GM21423 (cell line): ENCODE measurements around the gene CBL.

Experiments used
- ATAC-seq: cut with Tn5 transposase; IDR thresholded peaks from one replicate; pipeline ENCODE4 v1.9.1; 2021; ENCODE audit warnings: mild to moderate bottlenecking, moderate library complexity; ENCODE audit not compliant: unreplicated experiment

CBL gene

DNA sequence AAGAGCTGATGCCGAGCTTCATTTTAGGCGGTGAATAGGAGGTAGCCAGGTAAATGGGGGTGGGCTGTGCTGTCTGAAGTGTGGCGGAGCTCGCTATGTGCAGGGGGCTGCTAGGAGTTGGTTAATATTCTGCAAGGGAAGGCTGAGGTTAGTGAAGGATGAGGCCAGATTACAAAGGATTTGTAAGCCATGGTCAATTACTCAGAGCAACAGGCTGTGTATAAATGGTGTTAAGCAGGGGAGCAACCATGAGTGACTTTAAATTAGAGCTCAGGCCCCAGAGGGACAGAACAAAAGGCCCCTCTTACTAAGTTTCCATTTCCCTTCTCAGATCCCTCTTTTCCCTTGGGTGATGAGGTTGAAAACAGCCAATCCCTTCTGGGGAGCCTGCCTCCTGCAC lies 118.0 kb downstream of the CBL start:
- ATAC-seq, result no peak

DNA sequence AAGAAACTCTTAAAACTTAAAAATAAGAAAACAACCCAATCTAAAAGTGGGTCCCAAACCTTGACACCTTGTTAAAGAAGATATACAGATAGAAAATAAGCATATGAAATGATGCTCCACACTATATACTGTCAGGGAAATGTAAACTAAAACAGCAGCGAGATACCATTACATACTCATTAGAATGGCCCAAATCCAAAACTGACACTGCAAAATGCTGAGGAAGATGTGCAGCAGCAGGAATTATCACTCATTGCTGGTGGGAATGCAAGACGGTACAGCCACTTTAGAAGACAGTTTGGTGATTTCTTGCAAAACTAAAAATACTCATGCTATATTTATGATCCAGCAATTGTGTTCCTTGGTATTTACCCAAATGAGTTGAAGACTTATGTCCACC lies 123.2 kb downstream of the CBL start:
- ATAC-seq, result no peak

DNA sequence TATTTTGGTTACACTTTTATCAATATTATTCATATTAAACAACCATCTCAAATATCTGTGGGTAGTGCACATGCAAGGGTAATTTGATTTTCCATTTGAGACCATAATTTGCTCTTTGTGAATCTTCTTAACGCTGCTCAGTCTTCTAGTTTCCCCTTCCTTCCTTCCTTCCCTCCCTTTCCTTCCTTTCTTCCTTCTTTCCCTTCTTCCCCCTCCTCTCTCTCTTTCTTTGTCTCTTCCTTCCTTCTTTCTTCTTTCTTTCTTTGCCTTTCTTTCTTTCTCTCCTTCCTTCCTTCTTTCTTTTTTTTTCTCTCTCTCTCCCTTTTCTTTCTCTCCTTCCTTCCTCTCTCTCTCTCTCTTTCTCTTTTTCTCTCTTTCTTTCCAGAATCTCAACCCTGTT lies 124.1 kb downstream of the CBL start:
- ATAC-seq, result no peak

DNA sequence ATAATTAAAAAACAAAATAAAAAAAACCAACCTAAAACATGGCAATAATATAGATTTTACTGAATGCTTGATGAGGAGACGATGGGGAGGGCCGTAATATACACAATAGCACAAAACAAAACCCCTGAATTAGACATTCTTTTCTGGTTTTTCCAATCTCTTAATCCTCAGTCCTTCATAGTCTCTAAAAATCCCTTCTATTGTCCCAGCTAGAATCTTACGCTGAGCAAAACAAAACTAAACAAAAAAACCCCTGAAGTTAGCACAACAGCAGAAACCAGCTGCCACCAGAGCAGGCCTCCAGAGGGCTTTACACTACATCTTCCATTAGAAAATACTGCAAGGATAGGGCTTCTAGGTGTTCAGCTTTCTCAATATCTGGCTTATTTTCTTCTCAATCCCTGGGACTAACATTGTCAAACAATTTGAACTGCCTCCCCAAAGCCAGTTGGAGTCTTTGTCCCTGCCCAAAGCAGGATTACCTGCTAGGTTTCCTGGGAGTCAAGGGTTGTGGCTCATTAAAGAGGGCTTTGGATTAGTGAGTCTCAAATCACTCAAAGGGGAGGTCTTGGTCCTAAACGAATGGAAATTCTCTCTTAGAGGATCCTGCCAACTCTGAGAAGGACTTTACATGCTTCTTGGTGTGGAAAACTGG lies 126.1 kb downstream of the CBL start:
- ATAC-seq, result no peak

DNA sequence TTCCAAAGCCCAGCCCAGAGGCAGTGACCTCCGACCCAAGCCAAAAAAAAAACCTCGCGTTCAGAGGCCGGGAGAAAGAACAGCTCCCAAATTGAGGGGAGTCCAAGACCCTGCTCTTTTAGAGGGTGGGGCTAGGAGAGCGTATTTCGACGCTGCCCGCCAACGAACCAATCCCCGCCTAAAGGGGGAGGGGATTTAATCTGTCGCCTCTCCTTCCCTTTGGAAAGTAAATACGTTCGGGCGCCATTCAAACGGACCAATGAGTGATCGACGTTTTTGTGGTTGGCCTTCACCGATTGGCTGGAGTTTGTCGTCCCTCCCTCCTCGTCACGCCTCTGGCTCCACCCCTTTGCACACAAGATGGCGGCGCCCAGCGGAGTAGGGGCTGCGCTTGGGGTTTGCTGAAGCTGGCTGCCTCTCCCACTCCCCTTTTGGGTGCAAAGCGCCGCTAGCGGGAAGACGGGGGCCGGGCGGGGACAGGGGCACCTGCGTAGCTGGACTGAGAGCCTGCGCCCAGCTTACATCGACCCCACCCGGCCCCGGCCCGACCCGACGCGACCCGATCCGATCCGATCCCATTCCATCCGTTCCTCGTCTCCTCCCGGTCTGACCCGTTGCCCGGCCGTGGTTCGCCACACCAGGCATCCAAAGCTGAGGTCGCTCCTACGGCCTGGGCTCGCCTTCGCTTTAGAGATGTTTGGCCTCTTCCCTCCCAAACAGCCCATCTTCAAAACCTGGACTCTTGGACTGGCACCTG lies 128.2 kb downstream of the CBL start, which contains the start of gene RNF26:
TSS of gene RNF26 (plus strand) at position 354 of the 757 bp plus-strand sequence. CDS start 596 bp downstream, outside the sequence.
- peak; percentile 91 for ATAC-seq

DNA sequence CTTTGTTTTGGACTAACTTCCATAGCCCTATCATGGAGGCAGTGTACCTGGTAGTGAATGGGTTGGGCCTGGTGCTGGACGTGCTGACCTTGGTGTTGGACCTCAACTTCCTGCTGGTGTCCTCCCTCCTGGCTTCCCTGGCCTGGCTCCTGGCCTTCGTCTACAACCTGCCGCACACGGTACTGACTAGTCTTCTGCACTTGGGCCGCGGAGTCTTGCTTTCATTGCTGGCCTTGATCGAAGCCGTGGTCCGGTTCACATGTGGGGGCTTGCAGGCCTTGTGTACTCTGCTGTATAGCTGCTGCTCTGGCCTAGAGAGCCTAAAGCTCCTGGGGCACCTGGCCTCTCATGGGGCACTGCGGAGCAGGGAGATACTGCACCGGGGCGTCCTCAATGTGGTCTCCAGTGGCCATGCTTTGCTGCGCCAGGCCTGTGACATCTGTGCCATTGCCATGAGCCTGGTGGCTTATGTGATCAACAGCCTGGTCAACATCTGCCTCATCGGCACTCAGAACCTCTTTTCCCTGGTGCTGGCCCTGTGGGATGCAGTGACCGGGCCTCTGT lies 129.0 kb downstream of the CBL start:
- ATAC-seq, result no peak

DNA sequence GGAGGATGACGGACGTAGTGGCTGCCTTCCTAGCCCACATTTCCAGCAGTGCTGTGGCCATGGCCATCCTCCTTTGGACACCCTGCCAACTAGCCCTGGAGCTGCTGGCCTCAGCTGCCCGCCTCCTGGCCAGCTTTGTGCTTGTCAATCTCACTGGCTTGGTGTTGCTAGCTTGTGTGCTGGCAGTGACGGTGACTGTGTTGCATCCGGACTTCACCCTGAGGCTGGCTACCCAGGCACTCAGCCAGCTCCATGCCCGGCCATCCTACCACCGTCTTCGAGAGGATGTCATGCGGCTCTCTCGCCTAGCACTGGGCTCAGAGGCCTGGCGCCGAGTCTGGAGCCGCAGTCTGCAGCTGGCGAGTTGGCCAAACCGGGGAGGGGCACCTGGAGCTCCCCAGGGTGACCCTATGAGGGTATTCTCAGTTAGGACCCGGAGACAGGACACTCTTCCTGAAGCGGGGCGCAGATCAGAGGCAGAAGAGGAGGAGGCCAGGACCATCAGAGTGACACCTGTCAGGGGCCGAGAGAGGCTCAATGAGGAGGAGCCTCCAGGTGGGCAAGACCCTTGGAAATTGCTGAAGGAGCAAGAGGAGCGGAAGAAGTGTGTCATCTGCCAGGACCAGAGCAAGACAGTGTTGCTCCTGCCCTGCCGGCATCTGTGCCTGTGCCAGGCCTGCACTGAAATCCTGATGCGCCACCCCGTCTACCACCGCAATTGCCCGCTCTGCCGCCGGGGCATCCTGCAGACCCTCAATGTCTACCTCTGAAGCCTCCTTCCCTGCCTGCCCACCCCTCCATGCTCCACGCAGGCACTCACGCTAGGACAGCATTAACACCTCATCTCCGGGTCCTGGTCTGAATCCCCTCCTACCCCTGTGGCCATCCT lies 129.8 kb downstream of the CBL start:
- no peak for ATAC-seq

DNA sequence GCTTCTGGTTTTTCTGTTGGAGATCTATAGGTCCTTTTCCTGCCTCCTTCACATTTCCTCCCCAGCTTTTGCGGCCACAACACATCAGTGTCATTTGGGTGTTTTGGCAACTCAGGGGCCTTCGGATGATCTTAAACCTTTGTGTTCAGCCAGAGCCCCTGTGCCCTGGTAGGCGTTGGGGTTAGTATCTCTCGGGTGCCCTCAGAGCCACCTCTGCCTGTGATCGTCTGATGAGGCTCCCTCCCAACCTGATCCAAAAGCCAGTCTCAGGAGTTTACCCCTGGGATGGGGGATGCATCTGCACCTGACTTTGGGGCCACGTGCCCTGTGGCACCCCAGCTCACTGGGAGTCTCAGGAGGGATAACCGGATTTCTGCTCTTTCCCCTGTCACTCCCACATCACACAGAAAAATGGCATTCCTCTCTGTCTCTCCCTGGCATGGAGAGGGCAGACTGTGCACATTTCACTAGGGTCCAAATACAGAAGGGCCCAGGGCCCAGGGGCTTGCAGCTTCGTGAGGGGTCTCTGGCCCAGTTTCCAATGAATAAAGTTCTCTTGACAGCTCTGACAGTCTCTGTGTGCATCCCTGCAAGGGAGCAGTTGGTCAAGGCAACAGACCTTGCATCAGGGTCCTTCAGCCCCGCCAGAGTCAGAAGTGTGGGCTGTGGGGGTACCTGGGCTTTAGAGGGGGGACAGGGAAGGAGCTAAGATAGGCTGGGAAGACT lies 130.8 kb downstream of the CBL start:
- no peak for ATAC-seq

DNA sequence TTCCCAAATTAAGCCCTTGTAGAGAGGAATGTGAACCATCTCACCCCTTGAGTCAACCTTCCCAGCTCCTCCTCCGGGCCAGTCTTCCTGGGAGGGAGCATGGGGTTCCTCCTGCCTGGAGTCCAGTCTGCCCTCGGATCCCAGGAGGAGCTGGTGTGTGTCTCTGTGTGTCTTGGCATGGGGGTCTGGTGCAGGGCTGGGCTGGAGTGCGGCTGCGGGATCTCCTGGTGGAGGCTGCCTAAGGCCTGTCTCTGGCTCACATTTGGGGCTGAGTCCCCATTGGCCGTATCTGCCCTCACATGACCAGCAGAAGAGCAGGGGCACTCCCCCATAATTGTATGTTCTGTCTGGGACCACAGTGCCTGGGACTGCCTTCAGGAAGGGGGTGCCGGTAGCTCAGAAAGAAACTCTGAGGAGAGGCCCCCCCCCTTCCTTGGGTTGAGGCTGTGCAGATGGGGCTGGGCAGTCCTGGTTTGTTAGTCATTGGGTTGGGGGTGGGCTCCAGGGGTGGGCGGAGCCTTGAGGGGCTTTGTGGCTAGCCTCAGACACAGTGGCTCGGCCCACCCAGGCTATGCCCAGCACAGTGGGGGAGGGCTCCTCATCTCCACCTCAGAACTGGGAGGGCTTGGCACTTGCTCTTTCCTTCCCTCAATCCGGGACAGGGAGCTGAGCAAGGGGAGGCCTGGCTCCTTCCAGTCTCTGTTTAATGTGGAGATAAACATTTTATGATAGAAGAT lies 131.6 kb downstream of the CBL start:
- ATAC-seq, result no peak

DNA sequence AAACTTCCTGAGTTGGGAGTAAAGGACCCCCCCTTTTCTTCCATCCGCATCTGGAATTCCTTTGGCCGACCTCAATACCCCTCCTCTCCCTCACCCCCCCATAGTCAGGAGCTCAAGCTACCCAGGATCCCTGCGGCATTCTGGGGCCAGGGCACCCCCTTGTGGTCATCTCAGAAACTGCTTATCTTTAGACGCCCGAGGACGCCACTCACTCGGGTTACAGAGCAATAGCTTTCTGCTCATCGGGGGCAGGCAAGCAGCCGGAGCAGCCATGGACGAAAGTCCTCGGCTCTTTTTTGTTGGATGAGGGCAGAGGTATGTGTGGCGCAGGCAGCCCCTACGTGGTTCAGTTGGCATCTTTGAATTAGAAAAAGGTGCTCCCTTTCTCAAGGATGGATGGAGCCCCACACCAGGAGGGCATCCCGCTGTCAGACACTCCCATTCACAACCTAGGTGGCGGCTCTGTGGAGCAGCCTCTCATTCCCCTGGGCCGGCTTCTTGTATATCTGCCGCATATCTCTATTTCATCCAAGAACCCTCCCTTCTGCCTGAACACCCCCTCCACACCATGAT lies 132.3 kb downstream of the CBL start:
- ATAC-seq, result no peak

DNA sequence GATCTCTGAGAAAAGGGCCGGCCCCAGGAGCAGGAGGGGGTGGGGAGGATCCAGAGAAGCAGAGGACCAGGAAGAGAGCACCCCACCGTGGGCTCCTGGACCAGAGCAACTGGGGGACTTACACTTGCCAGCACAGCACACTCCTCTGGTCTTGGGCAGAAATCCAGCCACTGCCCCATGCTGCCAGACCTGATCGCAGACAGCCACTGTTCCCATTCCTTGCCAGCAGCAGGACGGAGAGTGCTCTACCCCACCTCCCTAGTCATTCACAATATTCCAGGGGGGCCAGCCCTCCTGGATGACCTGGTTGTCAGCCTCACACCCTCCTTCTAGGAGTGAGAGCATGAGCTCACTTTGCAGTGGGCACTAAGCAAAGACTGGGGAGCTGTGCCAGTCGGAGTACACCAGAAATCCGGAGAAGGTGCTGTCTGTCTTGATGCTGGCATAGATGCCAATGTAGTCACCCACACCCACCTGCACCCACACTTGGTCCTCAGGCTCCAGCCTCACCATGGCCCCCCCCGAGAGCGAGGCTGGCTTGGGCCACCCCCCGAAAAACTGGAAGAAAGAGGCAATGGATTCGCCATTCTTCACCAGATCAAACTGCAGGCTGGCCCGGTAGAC lies 132.9 kb downstream of the CBL start:
- ATAC-seq, result no peak

DNA sequence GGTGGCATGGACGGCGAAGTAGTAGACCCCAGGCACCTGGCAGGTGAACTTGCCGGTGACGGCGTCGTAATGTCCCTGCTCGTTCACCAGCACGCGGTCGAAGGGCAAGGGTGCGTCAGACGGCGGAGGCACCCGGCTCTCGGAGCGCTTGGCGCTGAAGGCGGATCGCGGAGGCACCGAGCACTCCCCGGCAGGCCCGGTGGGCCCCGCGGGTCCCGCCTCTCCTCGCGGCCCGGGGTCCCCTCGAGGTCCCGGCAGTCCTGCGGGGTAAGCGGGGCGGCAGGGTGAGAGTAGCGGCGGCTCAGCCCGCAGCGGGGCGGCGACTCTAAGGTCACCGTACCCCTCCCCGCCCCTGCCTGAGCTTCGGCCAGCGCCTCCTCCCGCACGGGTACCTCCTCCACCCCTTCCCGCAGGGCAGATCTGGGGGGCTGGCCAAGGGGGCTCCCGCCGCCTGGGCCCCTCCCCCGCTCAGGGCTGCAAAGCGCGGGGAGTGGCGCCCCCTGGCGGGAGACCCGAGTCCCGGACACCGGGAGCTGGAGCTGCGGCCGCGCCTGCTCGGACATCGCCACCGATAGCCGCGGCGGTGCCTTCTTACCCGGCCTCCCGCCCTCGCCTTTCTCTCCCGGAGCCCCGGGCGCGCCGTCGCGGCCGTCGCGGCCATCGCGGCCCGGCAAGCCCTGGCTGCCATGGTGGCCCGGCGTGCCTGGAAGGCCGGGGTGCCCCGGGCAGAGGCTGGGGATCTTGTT lies 133.6 kb downstream of the CBL start:
- ATAC-seq, result no peak

DNA sequence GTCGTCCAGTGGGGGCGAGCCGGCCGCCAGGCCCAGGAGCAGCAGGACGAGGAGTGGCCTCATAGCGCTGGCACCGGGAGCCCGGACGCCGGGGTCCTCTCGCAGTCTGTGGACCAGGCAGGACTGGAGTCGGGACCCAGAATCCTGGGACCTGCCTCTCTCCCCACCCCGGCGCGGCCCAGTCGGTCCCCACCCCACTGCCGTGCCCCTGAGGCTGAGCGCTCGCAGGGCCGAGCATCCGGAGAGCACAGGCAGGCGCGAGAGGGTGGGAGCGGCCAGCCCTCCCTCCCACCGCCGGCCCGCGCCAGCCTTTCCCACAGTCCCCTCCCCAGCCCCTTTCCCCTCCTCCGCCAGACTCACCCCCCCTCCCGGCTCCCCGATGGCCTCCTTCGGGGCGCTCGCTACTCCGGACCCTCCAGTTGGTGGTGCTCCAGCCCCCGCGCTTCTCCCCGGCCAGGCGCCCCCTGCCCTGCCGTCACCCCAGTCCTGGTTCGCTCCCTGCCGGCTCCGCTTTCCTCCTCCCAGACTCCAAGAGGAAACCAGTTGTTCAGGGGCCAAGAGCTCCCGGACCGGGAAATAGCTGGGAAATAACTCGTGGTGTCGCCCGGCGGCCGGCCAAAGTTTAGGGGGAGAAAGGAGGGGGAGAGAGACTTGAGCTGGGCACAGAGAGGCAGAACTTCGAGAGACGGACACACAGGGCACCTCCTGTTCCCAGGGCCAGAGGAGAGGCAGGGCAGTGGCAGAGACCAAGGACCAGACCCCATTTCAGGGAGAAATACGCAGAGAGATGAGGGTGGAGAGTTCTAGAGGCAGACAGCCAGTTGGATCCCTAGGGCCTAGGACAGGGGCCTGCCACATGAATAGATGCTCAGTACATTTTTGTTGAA lies 134.4 kb downstream of the CBL start, which contains the start of gene C1QTNF5:
TSS of gene C1QTNF5 (minus strand) at position 549 of the 887 bp plus-strand sequence. CDS start at position 63, 486 bp downstream.
- ATAC-seq, result no peak

DNA sequence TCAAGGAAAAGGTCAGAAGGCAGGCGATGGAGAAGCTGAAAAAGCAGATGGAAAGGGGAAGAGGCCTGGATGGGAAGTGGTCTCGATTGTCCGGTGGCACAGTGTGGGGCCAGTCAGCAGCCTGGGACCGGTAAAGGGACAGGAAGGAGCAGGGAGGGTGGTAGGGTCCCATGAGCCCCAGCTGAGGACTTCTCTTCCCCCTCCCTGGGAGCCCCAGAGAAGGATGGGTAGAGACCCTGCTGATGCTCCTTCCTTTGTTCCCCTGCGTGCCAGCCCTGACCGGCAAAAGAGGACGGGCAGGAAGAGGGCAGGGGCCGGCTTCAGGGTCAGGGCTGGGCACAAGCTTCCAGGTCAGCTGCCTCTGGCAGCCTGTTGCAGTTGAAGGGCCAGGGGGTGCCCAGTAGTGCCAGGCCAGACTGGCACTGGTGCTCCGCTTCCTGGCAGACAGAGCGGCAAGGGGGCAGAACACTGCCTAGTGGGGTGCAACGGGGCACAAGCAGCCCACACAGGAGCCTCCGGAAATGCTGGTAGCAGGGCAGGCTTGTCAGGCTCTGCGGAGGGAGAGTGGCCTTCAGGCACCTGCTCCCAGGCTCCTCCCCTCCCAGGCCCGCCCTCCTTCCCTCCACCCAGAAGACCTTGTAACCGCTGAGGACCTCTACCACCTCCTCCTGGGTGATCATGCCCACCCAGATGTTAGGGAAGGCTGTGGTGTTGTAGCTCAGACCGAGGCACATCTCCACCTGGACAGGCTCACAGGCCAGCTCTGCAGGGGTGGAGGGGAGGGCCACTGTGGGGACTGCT lies 135.3 kb downstream of the CBL start:
- ATAC-seq, result no peak

DNA sequence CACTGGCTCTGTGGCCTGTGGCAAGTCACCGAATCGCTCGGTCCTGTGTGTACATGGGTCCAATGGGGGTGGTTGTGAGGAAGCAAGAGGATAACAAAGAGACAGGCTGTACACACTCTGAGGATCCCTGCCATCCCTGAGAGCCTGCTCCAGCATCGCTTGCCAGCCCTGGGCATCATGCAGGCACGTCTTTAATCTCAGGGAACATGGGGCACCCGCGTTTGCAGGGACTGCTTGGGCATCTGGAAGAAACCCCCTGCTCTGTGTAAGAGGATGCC lies 135.8 kb downstream of the CBL start:
- no peak for ATAC-seq

DNA sequence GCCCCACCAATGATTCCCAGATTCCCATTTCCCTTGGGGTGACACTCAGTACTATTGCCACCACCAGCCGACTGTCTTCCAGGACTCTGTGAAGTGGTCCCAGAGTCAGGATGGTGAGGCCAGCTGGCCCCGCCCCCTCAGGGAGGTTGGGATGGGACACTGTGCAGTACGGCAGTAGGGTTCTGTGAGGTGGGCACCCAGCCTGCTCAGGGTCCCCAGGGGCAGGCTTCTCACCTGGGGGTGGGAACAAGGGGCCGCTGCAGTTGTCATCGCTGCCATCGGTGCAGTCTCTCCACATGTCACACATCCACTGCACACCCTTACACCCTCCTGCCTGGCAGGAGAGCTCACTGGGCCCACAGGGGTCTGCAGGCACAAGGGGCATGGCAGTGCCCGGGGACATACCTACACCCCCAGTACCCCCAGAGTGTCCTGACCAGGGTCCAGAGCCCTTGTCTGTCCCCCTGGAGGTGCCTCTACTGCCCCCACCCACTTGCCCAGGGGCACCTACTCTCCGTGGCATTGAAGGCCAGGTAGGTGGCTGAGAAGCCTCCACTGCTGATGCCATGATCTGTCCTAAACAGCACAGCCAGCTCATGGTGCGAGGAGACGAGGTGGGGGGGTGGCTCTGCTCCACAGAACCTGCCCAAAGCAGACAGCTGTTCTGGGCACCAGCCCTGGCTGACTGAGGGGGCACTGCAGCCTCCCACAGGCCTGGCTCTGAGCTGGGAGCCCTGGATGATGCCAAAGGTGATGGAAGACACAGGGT lies 136.4 kb downstream of the CBL start:
- ATAC-seq, result no peak
